Activated T-cell treated with anti-CD3 and anti-CD28 coated beads for 48 hours (primary cell): ENCODE measurements around the gene RGS3.
"Not testable (repeated sequence)": the region's sequence is repeated elsewhere in the genome, so short reads cannot be mapped to it uniquely, and the experiment has no call there.

Source experiments
- DNase-seq: peaks from one replicate; pipeline ENCODE4 v3.0.0-alpha.2; 2020; ENCODE audit warnings: low read depth

Gene RGS3

GRCh38 chr9:113634596-113635515 lies 171.3 kb downstream of the RGS3 start:
- no peak for DNase-seq

GRCh38 chr9:113635586-113635985 lies 172.1 kb downstream of the RGS3 start:
- DNase-seq: no peak

- DNase-seq: no peak
Observed at GRCh38 chr9:113636165-113636564, 172.6 kb downstream of the RGS3 start.

- DNase-seq: no peak
Observed at GRCh38 chr9:113636693-113637092, 173.2 kb downstream of the RGS3 start.

GRCh38 chr9:113638490-113638889 lies 175.0 kb downstream of the RGS3 start:
- no peak for DNase-seq

- no peak for DNase-seq
Observed at GRCh38 chr9:113638897-113639296, 175.4 kb downstream of the RGS3 start.

GRCh38 chr9:113639411-113639970 lies 176.0 kb downstream of the RGS3 start:
- not testable (repeated sequence) for DNase-seq

GRCh38 chr9:113640418-113640817 lies 176.9 kb downstream of the RGS3 start:
- DNase-seq: no peak

- DNase-seq: no peak
Observed at GRCh38 chr9:113641100-113641885, 177.8 kb downstream of the RGS3 start.

- DNase-seq: no peak
Observed at GRCh38 chr9:113644321-113644720, 180.8 kb downstream of the RGS3 start.

GRCh38 chr9:113645227-113645977 lies 181.9 kb downstream of the RGS3 start:
- DNase-seq: no peak

GRCh38 chr9:113645978-113646253 lies 182.4 kb downstream of the RGS3 start:
- DNase-seq: no peak

- DNase-seq: no peak
Observed at GRCh38 chr9:113646491-113646890, 183.0 kb downstream of the RGS3 start.
